Neural cell (in vitro differentiated cells): ENCODE measurements around the gene PTPN13. TPM values are rescaled to one million over a fixed set of nuclear protein-coding genes. Genes with fewer than 3 reads are reported as not detected.

Experiments
- H2AFZ ChIP-seq: fragments of 200-600, 300-800 bp; sonication (generic), shearing (Covaris generic); 2 replicates; pipeline ENCODE4 v1.6.0; 2014; ENCODE audit warnings: low read depth, mild to moderate bottlenecking, antibody characterized with exemption, low read length, moderate library complexity
- H3F3A ChIP-seq: fragments of 200-600 bp; shearing (Covaris generic); 2 replicates; pipeline ENCODE4 v1.6.1; 2016; ENCODE audit warnings: mild to moderate bottlenecking, moderate library complexity, mixed read lengths, antibody characterized with exemption, low read length; ENCODE audit not compliant: insufficient read depth, poor library complexity, severe bottlenecking
- H3K27ac ChIP-seq: fragments of 200-600, 300-800 bp; sonication (generic), shearing (Covaris generic); 2 replicates; pipeline ENCODE4 v1.5.1; 2014; ENCODE audit warnings: mild to moderate bottlenecking, low read length, moderate library complexity
- H3K27me3 ChIP-seq: fragments of 300-800, 200-600 bp; sonication (generic), shearing (Covaris generic); 2 replicates; pipeline ENCODE4 v1.6.0; 2014; ENCODE audit warnings: mild to moderate bottlenecking, low read depth, low read length, moderate library complexity; ENCODE audit not compliant: insufficient read depth
- H3K36me3 ChIP-seq: fragments of 300-800, 200-600 bp; sonication (generic), shearing (Covaris generic); 2 replicates; pipeline ENCODE4 v1.5.1; 2014; ENCODE audit warnings: mild to moderate bottlenecking, antibody characterized with exemption, low read length, moderate library complexity; ENCODE audit not compliant: insufficient read depth
- H3K4me2 ChIP-seq: fragments of 300-800, 200-600 bp; sonication (generic), shearing (Covaris generic); 2 replicates; pipeline ENCODE4 v1.6.0; 2014; ENCODE audit warnings: mild to moderate bottlenecking, low read length
- H3K4me3 ChIP-seq: fragments of 300-800, 200-600 bp; sonication (generic), shearing (Covaris generic); 2 replicates; pipeline ENCODE4 v1.5.1; 2014; ENCODE audit warnings: mild to moderate bottlenecking, low read length, moderate library complexity
- H3K79me2 ChIP-seq: fragments of 200-600 bp; shearing (Covaris generic); replicated peaks from 2 replicates; pipeline ENCODE4 v1.6.0; 2014; ENCODE audit warnings: mild to moderate bottlenecking, low read length, moderate library complexity; ENCODE audit not compliant: insufficient read depth
- H3K9ac ChIP-seq: fragments of 300-800, 200-600 bp; sonication (generic), shearing (Covaris generic); 2 replicates; pipeline ENCODE4 v1.6.1; 2016; ENCODE audit warnings: mild to moderate bottlenecking, low read length, mixed read lengths
- H3K9me2 ChIP-seq: fragments of 200-600 bp; shearing (Covaris generic); 2 replicates; pipeline ENCODE4 v1.6.1; 2016; ENCODE audit warnings: mild to moderate bottlenecking, low read length, mixed read lengths; ENCODE audit not compliant: insufficient read depth
- H3K9me3 ChIP-seq: fragments of 200-600, 300-800 bp; sonication (generic), shearing (Covaris generic); 2 replicates; pipeline ENCODE4 v1.6.1; 2016; ENCODE audit warnings: mild to moderate bottlenecking, mixed run types, low read length, moderate library complexity, mixed read lengths
- H4K20me1 ChIP-seq: fragments of 200-600 bp; shearing (Covaris generic); 2 replicates; pipeline ENCODE4 v1.6.1; 2016; ENCODE audit warnings: mild to moderate bottlenecking, mixed run types; ENCODE audit not compliant: insufficient read depth
- EP300 ChIP-seq: fragments of 450-650 bp; conservative IDR thresholded peaks from 2 replicates; pipeline ENCODE4 v1.6.1; 2014; ENCODE audit warnings: antibody characterized with exemption, mild to moderate bottlenecking, moderate library complexity; ENCODE audit not compliant: poor library complexity, severe bottlenecking
- EZH2 ChIP-seq: fragments of 200-600, 300-800 bp; shearing (Covaris generic), sonication (generic); IDR thresholded peaks from 2 replicates; pipeline ENCODE4 v1.6.1; 2014; ENCODE audit warnings: antibody characterized with exemption, low read length, borderline replicate concordance, mild to moderate bottlenecking; ENCODE audit not compliant: insufficient read depth, poor library complexity, severe bottlenecking
- MXI1 ChIP-seq: fragments of 450-650 bp; conservative IDR thresholded peaks from 2 replicates; pipeline ENCODE4 v1.6.1; 2014; ENCODE audit warnings: antibody characterized with exemption, mild to moderate bottlenecking; ENCODE audit not compliant: poor library complexity, severe bottlenecking
- POLR2AphosphoS5 ChIP-seq: IDR thresholded peaks from 2 replicates; pipeline ENCODE4 v1.6.1; 2012
- RAD21 ChIP-seq: fragments of 450-650 bp; conservative IDR thresholded peaks from 2 replicates; pipeline ENCODE4 v1.6.1; 2014; ENCODE audit warnings: antibody characterized with exemption, mild to moderate bottlenecking, moderate library complexity
- SMC3 ChIP-seq: fragments of 450-650 bp; conservative IDR thresholded peaks from 2 replicates; pipeline ENCODE4 v1.6.1; 2014; ENCODE audit warnings: antibody characterized with exemption, mild to moderate bottlenecking, moderate library complexity; ENCODE audit not compliant: poor library complexity
- TAF1 ChIP-seq: IDR thresholded peaks from 2 replicates; pipeline ENCODE4 v1.6.1; 2012; ENCODE audit warnings: low read depth
- polyA plus RNA-seq: library from polyadenylated mRNA; depleted of rRNA; stranded (reverse); fragments of >200 nt; gene quantifications from 2 replicates; pipeline ENCODE4 v1.2.3, GENCODE V29; 2014
- TF ChIP-seq, protein P1 (sequence below): fragments of 450-650 bp; IDR thresholded peaks from 2 replicates; pipeline ENCODE4 v1.5.1; 2014; ENCODE audit warnings: antibody characterized with exemption, mild to moderate bottlenecking, moderate library complexity; ENCODE audit not compliant: poor library complexity, severe bottlenecking
- TF ChIP-seq, protein P2 (sequence below): IDR thresholded peaks from 2 replicates; pipeline ENCODE4 v1.6.1; 2012; ENCODE audit warnings: borderline replicate concordance

Gene PTPN13
- polyA plus RNA-seq, 1 donor from 2014 or later: 4.7 TPM

DNA sequence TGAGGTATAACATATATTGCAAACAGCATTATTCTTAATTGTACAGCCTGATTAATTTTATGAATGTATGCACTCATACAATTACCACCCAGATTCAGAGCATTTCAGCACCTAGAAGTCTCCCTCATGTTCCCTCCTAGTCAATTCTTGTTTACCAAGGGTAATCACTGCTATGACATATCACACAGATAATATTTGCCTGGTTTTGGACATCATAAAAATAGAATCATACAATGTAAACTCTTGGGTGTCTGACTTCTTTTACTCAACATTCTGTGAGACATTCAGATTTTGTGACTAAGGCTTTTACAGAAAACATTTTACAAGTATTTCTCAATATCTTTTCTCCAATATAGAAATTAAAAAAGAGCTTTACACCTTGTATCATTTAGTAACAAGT, 66.9 kb downstream of the PTPN13 start:
- H3K4me3 ChIP-seq: no peak overlapping the region
- H3K9me3 ChIP-seq: no peaks in the 10 kb centered on the region
- no peak overlapping the region for H3K27ac ChIP-seq
- H3K27me3 ChIP-seq: no peaks in the 10 kb centered on the region
- no peak overlapping the region for H3K9ac ChIP-seq
- no peaks in the 10 kb centered on the region for H3F3A ChIP-seq
- H4K20me1 ChIP-seq: no peaks in the 10 kb centered on the region
- H3K4me2 ChIP-seq: no peak overlapping the region
- H3K79me2 ChIP-seq: no peaks in the 10 kb centered on the region
- no peaks in the 10 kb centered on the region for H3K36me3 ChIP-seq
- no peak overlapping the region for H2AFZ ChIP-seq
- TF ChIP-seq RAD21 (no peak), EZH2 (no peak), POLR2AphosphoS5 (no peak), MXI1 (no peak), SMC3 (no peak), TAF1 (no peak), EP300 (no peak)
- TF ChIP-seq, protein P1, sequence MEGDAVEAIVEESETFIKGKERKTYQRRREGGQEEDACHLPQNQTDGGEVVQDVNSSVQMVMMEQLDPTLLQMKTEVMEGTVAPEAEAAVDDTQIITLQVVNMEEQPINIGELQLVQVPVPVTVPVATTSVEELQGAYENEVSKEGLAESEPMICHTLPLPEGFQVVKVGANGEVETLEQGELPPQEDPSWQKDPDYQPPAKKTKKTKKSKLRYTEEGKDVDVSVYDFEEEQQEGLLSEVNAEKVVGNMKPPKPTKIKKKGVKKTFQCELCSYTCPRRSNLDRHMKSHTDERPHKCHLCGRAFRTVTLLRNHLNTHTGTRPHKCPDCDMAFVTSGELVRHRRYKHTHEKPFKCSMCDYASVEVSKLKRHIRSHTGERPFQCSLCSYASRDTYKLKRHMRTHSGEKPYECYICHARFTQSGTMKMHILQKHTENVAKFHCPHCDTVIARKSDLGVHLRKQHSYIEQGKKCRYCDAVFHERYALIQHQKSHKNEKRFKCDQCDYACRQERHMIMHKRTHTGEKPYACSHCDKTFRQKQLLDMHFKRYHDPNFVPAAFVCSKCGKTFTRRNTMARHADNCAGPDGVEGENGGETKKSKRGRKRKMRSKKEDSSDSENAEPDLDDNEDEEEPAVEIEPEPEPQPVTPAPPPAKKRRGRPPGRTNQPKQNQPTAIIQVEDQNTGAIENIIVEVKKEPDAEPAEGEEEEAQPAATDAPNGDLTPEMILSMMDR: no peak
- TF ChIP-seq, protein P2, sequence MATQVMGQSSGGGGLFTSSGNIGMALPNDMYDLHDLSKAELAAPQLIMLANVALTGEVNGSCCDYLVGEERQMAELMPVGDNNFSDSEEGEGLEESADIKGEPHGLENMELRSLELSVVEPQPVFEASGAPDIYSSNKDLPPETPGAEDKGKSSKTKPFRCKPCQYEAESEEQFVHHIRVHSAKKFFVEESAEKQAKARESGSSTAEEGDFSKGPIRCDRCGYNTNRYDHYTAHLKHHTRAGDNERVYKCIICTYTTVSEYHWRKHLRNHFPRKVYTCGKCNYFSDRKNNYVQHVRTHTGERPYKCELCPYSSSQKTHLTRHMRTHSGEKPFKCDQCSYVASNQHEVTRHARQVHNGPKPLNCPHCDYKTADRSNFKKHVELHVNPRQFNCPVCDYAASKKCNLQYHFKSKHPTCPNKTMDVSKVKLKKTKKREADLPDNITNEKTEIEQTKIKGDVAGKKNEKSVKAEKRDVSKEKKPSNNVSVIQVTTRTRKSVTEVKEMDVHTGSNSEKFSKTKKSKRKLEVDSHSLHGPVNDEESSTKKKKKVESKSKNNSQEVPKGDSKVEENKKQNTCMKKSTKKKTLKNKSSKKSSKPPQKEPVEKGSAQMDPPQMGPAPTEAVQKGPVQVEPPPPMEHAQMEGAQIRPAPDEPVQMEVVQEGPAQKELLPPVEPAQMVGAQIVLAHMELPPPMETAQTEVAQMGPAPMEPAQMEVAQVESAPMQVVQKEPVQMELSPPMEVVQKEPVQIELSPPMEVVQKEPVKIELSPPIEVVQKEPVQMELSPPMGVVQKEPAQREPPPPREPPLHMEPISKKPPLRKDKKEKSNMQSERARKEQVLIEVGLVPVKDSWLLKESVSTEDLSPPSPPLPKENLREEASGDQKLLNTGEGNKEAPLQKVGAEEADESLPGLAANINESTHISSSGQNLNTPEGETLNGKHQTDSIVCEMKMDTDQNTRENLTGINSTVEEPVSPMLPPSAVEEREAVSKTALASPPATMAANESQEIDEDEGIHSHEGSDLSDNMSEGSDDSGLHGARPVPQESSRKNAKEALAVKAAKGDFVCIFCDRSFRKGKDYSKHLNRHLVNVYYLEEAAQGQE: no peak
- no peaks in the 10 kb centered on the region for H3K9me2 ChIP-seq

DNA sequence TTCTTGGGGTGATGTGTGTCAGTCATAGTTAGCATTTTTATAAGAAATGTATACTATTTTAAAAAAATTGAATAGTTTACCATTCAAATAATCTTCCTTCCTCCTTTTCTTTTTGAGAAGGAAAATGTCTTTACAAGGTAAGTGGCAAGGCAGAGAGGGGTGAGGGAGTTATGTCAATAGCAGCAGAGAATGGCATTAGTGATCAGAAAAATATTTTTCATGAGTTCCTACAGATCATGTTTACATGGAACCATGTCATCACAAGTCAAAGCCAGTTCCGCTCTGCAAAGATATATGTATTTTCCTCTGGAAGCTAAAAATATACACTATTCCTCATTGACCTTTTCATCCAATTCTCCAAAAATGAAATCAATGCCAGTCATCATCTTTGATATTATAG, 67.3 kb downstream of the PTPN13 start:
- Histone ChIP-seq H3K36me3 (no peaks in the 10 kb centered on the region), H4K20me1 (no peaks in the 10 kb centered on the region), H3K4me2 (no peak overlapping the region), H3K9me2 (no peaks in the 10 kb centered on the region), H3K4me3 (no peak overlapping the region), H2AFZ (no peak overlapping the region), H3K9me3 (no peaks in the 10 kb centered on the region), H3K79me2 (no peaks in the 10 kb centered on the region), H3K27me3 (no peaks in the 10 kb centered on the region), H3K27ac (no peak overlapping the region), H3K9ac (no peak overlapping the region), H3F3A (no peaks in the 10 kb centered on the region)
- TF ChIP-seq EZH2: no peak
- TF ChIP-seq, protein P2: no peak
- TF ChIP-seq, protein P1: no peak
- no peak for TF ChIP-seq RAD21
- TF ChIP-seq POLR2AphosphoS5: no peak
